ENCODE data around the gene CYTH4.
A peak's percentile ranks its signal among the peaks of the same experiment; 100 is the strongest.

CYTH4 gene

GRCh38 chr22:37285937-37286336, 3.6 kb downstream of the CYTH4 start:
- DNase-seq (ENCODE audit: low read depth in 2 of 3, low spot score in 1 of 3), result no peak

- DNase-seq (ENCODE audit: low read depth in 2 of 3, low spot score in 1 of 3), result no peak
Measured at GRCh38 chr22:37287550-37287951, 5.2 kb downstream of the CYTH4 start.

GRCh38 chr22:37288521-37288920, 6.2 kb downstream of the CYTH4 start:
- DNase-seq (ENCODE audit: low read depth in 2 of 3, low spot score in 1 of 3), result no peak

GRCh38 chr22:37289156-37289735, 6.9 kb downstream of the CYTH4 start:
- DNase-seq (ENCODE audit: low read depth in 2 of 3, low spot score in 1 of 3), result no peak

DNA sequence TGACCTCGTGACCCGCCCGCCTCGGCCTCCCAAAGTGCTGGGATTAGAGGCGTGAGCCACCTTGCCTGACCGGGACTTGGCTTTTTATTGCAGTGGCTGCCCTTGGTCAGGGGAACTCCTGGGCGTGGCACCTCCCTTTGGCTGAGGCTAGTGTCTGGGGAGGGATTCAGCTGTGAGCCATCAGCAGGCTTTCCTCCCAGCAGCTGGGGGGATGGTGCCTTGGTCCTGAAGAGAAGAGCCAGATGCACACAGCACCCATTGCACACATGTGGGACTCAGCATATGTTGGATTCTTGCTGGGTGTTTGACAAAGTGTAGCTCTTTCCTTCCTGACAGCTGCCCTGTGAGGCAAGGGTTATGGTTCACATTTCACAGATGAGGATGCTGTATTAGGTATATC, 8.4 kb downstream of the CYTH4 start:
- DNase-seq (ENCODE audit: low read depth in 2 of 3, low spot score in 1 of 3), result no peak

GRCh38 chr22:37291559-37292298, 9.4 kb downstream of the CYTH4 start:
- no peak for DNase-seq (ENCODE audit: low read depth in 2 of 3, low spot score in 1 of 3)

DNA sequence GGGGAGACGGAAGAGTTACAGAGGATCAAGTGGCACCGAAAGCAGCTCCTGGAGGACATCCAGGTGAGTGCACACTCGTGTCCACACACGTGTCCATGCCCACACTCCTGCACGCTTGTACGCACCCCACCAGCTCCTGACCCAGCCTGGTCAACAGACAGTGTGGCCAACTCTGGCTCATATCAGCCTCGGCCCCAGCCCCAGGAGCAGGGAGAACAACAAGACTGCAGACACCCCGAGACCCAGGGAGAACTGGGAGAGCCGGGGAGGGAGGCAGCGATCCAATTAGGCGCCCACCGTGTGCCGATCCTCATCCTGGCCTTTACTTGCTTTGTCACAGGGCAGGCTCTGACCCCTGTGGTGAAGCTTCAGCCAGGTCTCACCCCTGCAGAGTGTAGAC, 10.3 kb downstream of the CYTH4 start:
- no peak for DNase-seq (ENCODE audit: low read depth in 2 of 3, low spot score in 1 of 3)

GRCh38 chr22:37293172-37293571, 10.9 kb downstream of the CYTH4 start:
- no peak for DNase-seq (ENCODE audit: low read depth in 2 of 3, low spot score in 1 of 3)

GRCh38 chr22:37294747-37295146, 12.4 kb downstream of the CYTH4 start:
- DNase-seq (ENCODE audit: low read depth in 2 of 3, low spot score in 1 of 3), result no peak

- DNase-seq (ENCODE audit: low read depth in 2 of 3, low spot score in 1 of 3), result no peak
Measured at GRCh38 chr22:37295213-37295886, 13.0 kb downstream of the CYTH4 start.

DNA sequence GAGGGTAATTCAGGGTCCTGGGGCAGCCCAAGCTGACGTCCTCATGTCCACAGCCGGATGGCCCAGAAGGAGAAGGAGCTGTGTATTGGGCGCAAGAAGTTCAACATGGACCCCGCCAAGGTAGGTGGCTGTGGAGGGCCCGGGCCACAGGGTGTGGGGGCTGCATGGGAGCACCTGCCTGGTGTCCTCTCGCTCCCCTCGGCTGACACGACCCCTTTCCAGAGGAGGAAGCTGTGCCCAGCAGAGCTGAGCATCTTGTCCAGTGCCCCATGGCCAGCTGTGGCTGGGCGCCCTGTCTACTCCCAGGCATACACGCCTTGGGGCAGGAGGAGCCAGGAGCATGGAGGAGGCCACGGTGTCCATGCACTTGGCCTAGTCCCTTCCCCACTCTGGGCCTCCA, 13.6 kb downstream of the CYTH4 start:
- no peak for DNase-seq (ENCODE audit: low read depth in 2 of 3, low spot score in 1 of 3)

- no peak for DNase-seq (ENCODE audit: low read depth in 2 of 3, low spot score in 1 of 3)
Measured at GRCh38 chr22:37298748-37299495, 16.6 kb downstream of the CYTH4 start.

DNA sequence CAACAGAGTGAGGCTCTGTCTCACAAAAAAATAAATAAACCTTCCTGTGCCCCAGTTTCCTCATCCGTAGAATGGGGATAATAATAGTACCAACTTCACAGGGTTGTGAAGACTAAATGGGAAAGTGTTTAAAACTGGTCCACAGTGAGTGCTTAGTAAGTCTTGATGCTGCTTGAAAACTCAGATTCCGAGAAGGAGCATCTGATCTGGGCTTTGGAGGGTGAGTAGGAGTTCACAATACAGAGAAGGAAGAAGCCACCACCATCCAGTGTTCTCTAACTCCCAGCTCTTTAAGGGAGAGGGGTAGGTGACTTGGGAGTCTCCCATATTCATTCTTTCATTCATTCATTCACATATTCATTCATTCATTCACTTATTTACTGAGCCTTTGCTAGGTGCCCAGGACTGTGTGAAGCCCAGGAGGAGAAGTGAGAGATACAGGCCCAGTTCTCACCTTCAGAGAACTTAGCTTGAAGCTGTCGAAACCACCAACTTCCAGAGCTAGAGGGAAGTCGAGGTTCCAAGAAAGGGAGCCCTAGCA, 17.7 kb downstream of the CYTH4 start:
- DNase-seq (ENCODE audit: low read depth in 2 of 3, low spot score in 1 of 3), result no peak

DNA sequence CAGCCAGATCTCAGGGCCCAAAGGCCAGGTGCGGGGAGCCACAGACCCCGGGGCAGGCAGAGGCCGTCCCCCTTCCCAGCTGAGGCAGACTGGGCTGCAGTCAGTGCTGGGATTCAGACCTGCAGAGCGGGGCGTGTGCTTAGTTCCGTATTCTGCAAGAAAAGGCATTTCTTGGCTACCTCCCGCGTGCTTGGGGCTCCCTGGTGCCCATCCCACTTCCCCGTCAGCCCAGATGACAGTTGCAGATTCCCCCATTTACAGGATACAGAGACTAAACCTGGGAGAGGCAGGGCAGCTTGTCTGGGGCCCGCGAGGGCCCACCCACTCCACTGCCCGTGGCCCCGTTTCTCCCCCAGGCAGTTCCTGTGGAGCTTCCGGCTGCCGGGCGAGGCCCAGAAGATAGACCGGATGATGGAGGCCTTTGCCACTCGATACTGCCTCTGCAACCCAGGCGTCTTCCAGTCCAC, 18.3 kb downstream of the CYTH4 start:
- no peak for DNase-seq (ENCODE audit: low read depth in 2 of 3, low spot score in 1 of 3)

DNA sequence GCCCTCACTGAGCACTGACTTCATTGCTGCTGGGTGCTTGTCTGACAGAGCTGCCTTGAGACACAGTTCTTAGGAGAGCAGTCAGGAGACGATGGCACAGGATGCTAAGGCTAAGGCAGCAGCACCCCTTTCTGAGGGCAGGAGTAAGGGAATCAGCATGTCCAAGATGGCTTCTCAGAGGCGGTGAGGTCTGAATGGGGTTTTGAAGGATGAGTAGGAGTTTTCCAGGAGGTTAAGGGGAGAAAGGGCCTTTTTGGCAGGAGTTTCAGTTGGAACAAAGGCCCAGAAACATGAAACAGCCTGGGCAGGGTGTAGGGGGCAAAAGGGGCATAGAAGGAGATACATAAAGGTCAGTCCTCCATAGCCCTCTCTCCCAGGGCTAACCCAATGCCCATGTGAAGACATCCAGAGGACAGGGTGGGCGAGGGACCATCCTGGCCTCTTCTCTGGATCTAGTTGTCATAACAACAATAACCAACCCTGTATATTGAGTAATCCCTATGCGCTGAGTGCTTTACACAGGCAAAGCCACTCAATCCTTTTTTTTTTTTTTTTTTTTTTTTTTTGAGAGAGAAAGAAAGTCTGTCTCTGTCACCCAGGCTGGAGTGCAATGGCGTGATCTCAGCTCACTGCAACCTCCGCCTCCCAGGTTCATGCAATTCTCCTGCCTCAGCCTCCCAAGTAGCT, 19.0 kb downstream of the CYTH4 start:
- no peak for DNase-seq (ENCODE audit: low read depth in 2 of 3, low spot score in 1 of 3)

DNA sequence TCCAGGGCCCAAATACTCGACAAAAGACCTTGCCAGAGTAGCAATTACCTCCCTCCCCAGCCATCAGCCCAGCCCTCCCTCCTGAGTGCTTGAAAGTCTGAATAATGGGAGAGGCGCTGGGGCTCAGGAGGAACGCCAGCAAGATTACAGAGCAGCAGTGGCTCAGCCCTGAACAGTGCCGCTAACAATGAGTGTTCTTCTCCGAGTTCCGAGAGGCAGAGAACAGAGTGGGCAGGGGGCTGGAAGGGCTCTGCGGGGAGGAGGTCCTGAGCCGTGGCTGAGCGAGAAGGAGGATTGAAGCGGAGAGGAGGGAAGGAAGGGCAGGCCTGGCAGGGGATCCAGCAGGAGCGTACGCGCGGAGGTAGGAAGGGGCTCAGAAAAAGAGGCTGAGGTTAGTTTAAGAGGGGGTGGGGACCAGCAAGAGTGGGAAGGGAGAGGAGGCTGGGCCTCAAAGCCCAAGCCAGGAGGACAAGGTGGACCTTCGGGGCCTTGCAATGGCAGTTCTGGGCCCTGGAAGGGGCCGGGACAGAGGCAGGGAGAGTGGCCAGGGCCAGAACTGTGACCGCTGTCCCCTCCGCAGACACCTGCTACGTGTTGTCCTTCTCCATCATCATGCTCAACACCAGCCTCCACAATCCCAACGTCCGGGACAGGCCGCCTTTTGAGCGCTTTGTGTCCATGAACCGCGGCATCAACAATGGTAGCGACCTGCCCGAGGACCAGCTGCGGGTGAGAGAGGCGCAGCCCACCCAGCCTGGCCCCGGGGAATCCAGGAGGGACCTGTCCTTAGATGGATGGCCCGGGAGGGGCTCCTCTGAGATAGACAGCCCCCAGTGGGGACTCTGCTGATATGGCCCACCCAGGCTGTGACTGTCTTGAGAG, 20.6 kb downstream of the CYTH4 start:
- no peak for DNase-seq (ENCODE audit: low read depth in 2 of 3, low spot score in 1 of 3)

- DNase-seq (ENCODE audit: low read depth in 2 of 3, low spot score in 1 of 3), result peak; percentile 63 to 67 (median 66)
Measured at GRCh38 chr22:37303821-37304274, 21.5 kb downstream of the CYTH4 start.

DNA sequence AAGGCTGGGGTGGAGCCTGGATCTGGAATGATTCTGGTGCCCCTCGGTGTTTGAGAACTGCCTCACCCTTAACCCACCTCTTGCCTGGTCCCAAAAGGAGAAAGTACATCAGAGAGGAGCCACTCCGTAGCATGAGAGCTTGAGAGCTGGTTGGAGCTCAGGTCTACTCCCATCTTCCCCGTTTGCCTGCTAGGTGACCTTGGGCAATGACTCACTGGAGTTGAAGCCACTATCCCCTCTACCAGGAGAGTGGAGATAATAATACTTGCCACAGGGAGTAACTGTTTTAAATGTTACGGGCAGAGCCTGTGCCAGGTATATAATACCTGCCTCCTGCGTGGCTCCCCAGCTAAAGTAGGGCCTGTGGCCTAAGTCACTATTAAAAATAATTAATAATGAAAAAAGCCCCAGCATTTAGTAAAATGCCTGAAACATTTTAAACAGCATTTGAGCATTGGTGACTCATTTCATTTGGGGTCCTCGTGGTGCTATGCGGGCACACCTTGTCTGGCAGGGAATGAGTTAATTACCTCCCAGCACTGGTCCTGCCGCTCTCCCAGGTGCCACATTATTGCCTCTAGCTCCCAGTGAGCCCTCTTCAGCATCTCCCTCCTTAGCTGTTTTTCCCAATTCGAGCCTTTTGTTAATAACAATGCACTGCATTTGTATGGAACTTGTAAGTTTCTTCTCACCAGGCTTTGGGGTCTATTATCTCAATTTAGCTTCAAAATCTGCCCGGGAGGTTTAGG, 22.5 kb downstream of the CYTH4 start:
- no peak for DNase-seq (ENCODE audit: low read depth in 2 of 3, low spot score in 1 of 3)

DNA sequence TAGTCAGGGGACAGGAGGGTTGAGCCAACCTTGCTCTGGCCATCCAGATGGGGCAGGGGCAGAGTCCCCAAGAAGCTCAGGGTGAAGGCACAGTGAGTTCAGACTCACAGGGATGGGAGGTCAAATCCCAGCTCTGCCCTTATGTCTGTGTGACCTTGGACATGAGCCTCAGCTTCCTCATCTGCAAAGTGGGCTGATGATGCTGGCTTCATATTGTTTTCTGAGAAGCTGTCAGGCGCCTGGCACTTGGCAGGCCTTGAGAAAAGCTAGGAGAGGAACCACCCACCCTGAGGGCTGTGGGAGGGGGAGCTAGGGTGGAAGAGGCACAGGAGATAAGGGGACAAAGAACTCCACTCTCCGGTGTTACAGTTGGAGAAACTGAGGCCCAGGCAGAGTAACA, 23.6 kb downstream of the CYTH4 start:
- no peak for DNase-seq (ENCODE audit: low read depth in 2 of 3, low spot score in 1 of 3)

Data from stimulated activated CD4-positive, alpha-beta T cell treated with anti-CD3 and anti-CD28 coated beads, Interleukin-12 subunit alpha, Interleukin-12 subunit beta, amount 100 ng/mL, for 48 hours (primary cell).